Fibroblast of the aortic adventitia (primary cell): Measurements from ENCODE around the gene MED6. TPM values are rescaled to one million over a fixed set of nuclear protein-coding genes. Genes with fewer than 3 reads are reported as not detected.
A peak's percentile ranks its signal among the peaks of the same experiment; 100 is the strongest.

Source experiments
- DNase-seq: peaks from one replicate; pipeline ENCODE4 v3.0.0-alpha.2; 2010; ENCODE audit warnings: low read depth
- H3K4me3 ChIP-seq: 2 replicates; pipeline ENCODE4 v1.5.1; 2011; ENCODE audit warnings: low read depth, mild to moderate bottlenecking, control low read depth, low read length, moderate library complexity
- CTCF ChIP-seq: IDR thresholded peaks from 2 replicates; pipeline ENCODE4 v1.5.1; 2011; ENCODE audit warnings: mild to moderate bottlenecking, low read length, control low read depth, inconsistent platforms; ENCODE audit not compliant: insufficient read depth
- total RNA-seq: library from RNA; depleted of rRNA; stranded (reverse); fragments of >200 nt; gene quantifications from 2 replicates; pipeline ENCODE4 v1.2.3, GENCODE V29; 2012; ENCODE audit warnings: low replicate concordance

The MED6 gene
- total RNA-seq, 1 donor = 39.6 TPM

GRCh38 chr14:70642303-70643235 is 42.1 kb upstream of the MED6 start:
- DNase-seq = no peak
- no peak for TF ChIP-seq CTCF
- H3K4me3 ChIP-seq = peak overlapping the region; percentile 55

- peak within 1 kb of the TSS; percentile 64 for H3K4me3 ChIP-seq
- no peak for TF ChIP-seq CTCF
- no peak for DNase-seq
Measured at GRCh38 chr14:70641548-70642302, 41.3 kb upstream of the MED6 start, which contains the start of gene TTC9. TTC9 (plus strand) TSS chr14:70641916; CDS start chr14:70642130, 214 bp downstream.

- DNase-seq = peak; percentile 11
- H3K4me3 ChIP-seq = peak overlapping the region; percentile 64
- TF ChIP-seq CTCF = no peak
Measured at GRCh38 chr14:70640938-70641547, 40.6 kb upstream of the MED6 start.

- no peak for TF ChIP-seq CTCF
- no peak for DNase-seq
- no peak overlapping the region for H3K4me3 ChIP-seq
Measured at GRCh38 chr14:70638416-70638815, 38.0 kb upstream of the MED6 start.

- no peak for DNase-seq
- TF ChIP-seq CTCF = no peak
- H3K4me3 ChIP-seq = no peak overlapping the region
Measured at GRCh38 chr14:70635971-70636595, 35.6 kb upstream of the MED6 start.

GRCh38 chr14:70631948-70632347 is 31.5 kb upstream of the MED6 start:
- DNase-seq = no peak

More at GRCh38 chr14:70631948-70632347, 31.5 kb upstream of the MED6 start:
- TF ChIP-seq CTCF = no peak
- H3K4me3 ChIP-seq = no peak overlapping the region
